Esophagus squamous epithelium (tissue), 4 donors: ENCODE results near the gene CALCOCO2.

ENCODE experiments used
- POLR2A ChIP-seq, 4 donors: fragments of 450-650 bp; IDR thresholded peaks; one replicate each; pipeline ENCODE4 v1.6.1; 2017; ENCODE audit warnings: antibody characterized with exemption in 4 of 4, mild to moderate bottlenecking in 4 of 4, moderate library complexity in 3 of 4
- TF ChIP-seq, protein P1 (sequence below), 6 experiments: fragments of 450-650 bp in 4 of 6; fragments of 200-600 bp in 2 of 6; sonication (generic) in 2 of 6; IDR thresholded peaks; one replicate each; pipeline ENCODE4 v1.5.1; 2016 to 2019; ENCODE audit warnings: antibody characterized with exemption in 6 of 6, mild to moderate bottlenecking in 4 of 6, moderate library complexity in 4 of 6

DNA sequence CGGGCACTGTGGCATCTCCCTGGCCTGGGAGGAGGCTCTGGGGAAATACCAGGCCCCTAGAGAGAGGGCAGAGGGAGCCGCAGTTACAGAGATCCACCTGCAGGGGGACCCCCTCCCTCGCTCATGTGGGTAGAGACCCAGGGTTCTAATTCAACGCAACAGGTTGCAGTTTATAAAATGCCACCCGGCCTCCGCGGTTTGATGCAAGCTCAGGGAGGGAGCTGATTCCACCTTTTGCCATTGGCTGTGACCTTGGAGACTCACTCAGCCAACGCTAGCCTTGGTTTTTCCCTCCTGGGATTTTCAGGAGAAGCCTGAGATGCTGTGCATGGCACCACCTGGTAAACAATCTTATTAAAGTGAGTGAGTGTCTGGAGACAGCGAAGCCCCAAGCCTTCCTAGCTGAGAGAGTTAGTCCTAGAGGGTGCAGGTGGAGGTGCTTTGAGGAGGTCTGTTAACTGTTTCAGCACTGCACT is 25.9 kb upstream of the CALCOCO2 start:
- TF ChIP-seq, protein P1, sequence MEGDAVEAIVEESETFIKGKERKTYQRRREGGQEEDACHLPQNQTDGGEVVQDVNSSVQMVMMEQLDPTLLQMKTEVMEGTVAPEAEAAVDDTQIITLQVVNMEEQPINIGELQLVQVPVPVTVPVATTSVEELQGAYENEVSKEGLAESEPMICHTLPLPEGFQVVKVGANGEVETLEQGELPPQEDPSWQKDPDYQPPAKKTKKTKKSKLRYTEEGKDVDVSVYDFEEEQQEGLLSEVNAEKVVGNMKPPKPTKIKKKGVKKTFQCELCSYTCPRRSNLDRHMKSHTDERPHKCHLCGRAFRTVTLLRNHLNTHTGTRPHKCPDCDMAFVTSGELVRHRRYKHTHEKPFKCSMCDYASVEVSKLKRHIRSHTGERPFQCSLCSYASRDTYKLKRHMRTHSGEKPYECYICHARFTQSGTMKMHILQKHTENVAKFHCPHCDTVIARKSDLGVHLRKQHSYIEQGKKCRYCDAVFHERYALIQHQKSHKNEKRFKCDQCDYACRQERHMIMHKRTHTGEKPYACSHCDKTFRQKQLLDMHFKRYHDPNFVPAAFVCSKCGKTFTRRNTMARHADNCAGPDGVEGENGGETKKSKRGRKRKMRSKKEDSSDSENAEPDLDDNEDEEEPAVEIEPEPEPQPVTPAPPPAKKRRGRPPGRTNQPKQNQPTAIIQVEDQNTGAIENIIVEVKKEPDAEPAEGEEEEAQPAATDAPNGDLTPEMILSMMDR (IDR thresholded peaks at IDR 0.05), result peak; percentile 77 to 96 (median 88)
- TF ChIP-seq POLR2A (IDR thresholded peaks at IDR 0.05), result no peak
